HG03432 (cell line): ENCODE results near the gene RNF149.
"Not testable (repeated sequence)": the region's sequence is repeated elsewhere in the genome, so short reads cannot be mapped to it uniquely, and the experiment has no call there.

Source experiments
- ATAC-seq: cut with Tn5 transposase; IDR thresholded peaks from one replicate; pipeline ENCODE4 v1.9.1; 2021; ENCODE audit warnings: mild to moderate bottlenecking, moderate library complexity; ENCODE audit not compliant: unreplicated experiment

Gene RNF149

GRCh38 chr2:101258804-101259203 is 49.7 kb downstream of the RNF149 start:
- ATAC-seq: no peak

DNA sequence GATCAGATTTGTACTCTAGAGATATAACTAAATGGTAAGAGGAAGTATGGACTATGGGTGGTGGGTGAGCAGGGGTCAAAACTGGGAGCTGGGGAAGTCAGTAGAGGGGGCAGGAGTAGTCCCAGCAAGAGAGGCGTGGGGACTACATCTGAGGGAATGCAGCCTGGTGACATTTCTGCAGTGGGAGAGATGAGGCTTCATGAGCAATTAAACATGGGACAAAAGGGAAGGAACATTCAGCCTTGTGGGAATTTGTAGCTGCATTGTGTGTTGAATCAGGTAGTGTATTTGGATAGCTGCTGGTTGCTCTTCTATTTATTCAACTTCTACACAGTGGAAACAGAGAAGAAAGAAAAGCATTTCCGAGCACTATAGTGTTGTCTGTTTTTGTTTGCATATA is 52.2 kb downstream of the RNF149 start:
- ATAC-seq: no peak

GRCh38 chr2:101255501-101255900 is 53.0 kb downstream of the RNF149 start:
- no peak for ATAC-seq

DNA sequence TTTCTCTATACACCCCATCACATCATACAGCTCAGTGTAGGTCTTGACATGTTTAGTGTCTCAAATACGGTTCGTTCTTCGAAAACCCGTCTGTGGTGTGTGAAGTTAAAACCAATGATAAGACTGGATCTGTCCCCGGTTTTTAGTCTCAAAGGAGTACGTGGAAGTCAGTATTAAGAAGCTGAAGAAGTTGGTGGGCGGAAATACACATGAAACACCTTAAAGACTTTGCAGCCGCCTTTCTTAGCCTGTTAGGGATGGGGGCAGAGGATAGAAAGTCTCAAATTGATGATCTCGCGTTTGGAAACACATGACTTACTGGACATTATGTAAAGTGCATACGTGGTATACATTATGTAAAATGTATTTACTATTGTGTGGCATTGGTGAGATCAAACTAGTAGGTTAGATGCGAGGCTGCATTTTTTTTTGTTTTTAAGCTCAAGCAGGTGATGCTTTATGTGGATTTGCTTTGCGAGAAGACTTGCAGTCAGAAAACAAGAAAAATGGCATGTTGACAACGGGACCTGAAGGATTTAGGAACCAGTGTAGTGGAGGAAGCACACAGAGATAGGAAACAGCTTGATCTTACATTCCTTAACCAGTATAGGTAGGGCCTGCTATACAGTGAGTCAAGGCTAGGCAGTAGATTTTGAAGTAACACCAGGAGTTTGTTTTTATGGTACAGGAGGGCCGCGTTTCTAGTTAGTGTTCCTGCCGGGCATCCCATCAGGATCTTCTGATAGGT is 54.6 kb downstream of the RNF149 start:
- no peak for ATAC-seq

GRCh38 chr2:101253013-101253702 is 55.3 kb downstream of the RNF149 start:
- ATAC-seq: peak; percentile 65

DNA sequence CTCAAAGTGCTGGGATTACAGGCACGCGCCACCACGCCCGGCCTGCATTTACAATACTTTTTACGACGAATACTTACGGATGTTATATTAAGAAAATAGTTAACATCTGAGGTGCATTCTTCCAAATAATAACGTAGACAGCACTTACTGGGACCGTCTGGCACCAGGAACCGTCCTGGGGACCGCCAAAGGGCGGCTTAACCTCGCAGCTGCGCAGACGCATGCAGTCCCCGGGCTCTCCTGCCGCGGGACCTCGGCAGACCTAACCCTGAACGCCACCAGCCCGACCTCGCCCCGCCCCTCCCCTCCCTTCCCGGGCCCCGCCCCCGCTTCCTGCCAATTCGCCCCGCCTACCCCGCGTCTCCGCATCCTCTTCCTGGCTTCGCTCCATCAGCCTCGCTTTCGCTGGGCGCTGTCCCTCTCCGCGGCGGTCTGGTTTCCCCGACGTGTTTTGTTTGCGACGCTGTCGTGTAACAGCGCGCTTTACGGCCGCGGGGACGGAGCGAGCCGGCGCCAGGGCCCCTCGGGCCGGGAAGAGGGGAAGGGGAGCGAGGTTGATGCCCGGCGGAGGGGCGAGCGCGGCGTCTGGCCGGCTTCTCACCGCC is 56.0 kb downstream of the RNF149 start, which contains the start of gene CNOT11:
Gene CNOT11 (plus strand): TSS at position 479 of the 605 bp plus-strand sequence. CDS start 79 bp downstream, at position 558.
- ATAC-seq: peak; percentile 89

DNA sequence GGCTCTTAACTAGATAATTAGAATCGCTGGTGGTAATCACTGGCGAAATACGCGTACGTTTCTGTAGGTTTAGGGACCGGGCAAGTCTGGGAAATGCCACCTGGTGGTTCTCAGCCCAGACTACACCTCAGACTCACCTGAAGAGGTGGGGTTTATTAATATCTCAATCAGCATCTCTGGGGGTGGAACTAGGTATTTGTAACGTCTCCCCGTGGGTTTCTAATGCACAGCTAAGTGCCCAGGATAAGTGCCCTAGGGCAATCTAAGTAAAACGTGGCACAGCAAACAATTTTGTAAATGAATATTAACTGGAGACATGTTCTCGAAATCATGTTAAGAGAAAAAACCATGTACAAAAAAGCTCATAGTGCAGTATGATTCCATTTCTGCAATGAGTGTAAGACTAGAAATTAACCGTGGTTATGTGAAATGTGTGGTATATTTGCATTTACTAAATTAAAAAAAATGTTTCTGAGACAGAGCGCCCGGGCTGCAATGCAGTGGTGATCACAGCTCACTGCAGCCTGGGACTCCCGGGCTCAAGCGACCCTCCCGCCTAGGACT is 56.6 kb downstream of the RNF149 start:
- ATAC-seq: peak; percentile 60

GRCh38 chr2:101251246-101251781 is 57.2 kb downstream of the RNF149 start:
- not testable (repeated sequence) for ATAC-seq

GRCh38 chr2:101249826-101250225 is 58.7 kb downstream of the RNF149 start:
- no peak for ATAC-seq

DNA sequence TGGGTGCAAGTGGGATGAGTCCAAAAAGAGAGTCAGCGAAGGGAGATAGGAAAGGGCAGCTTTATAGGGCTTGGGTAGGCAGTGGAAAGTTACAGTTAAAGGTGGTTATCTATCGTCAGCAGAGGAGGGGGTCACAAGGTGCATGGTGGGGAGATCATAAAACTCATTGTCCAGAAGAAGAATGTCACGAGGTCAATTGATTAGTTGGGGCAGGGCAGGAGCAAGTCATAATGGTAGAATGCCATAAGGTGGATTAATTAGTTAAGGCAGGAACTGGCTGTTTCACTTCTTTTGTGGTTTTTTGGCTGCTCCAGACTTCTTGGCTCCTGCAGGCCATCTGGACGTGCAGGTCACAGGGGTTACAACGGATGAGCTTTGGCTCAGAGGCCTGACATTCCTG is 59.7 kb downstream of the RNF149 start:
- not testable (repeated sequence) for ATAC-seq

DNA sequence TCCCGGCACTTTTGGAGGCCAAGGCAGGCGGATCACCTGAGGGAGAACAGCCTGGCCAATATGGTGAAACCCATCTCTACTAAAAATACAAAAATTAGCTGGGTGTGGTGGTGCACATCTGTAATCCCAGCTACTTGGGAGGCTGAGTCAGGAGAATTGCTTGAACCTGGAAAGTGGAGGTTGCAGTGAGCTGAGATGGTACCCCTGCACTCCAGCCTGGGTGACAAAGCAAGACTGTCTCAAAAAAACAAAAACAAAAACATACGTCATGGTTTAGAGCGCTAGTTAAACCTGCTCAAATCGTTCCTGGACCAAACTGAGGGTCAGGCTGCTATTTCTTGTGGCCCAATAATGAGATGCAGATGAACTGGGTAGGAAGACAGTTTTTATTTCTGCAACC is 63.0 kb downstream of the RNF149 start:
- ATAC-seq: not testable (repeated sequence)

- not testable (repeated sequence) for ATAC-seq
Observed at GRCh38 chr2:101244899-101245298, 63.6 kb downstream of the RNF149 start.

DNA sequence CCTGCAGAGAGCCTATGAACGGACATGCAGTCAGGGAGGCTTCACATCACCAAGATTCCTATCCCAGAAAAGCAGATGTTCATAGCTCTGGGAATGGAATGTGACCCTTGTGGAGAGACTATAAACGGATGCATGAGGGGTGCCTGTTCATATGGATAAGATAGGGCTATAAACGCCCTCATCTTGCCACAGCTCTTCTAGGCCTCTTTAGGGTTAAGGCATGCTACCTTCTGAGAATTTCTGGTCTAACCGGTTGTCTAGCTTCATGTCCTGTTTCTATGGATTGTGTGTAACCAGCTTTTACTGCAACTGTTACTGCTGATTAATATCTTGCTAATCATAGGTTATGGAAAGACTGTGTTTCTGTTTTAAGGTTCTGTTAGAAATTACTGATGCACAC is 64.1 kb downstream of the RNF149 start:
- not testable (repeated sequence) for ATAC-seq

DNA sequence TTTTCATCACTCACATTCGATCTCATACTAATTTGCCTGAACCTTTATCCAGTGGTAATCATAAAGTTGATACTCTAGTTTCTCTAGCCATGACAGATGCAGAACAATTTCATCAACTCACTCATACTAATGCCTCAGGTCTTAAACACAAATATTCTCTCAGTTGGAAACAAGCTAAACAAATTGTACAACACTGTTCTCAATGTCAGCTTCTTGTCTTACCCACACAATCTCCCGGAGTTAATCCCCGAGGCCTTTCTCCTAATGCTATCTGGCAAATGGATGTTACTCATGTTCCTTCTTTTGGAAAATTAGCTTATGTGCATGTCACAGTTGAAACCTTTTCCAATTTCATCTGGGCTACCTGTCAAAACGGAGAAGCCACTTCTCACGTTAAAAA is 67.3 kb downstream of the RNF149 start:
- no peak for ATAC-seq

- ATAC-seq: not testable (repeated sequence)
Observed at GRCh38 chr2:101240694-101241093, 67.8 kb downstream of the RNF149 start.

GRCh38 chr2:101239760-101240118 is 68.8 kb downstream of the RNF149 start:
- ATAC-seq: not testable (repeated sequence)

GRCh38 chr2:101238930-101239759 is 69.4 kb downstream of the RNF149 start:
- no peak for ATAC-seq

- ATAC-seq: not testable (repeated sequence)
Observed at GRCh38 chr2:101237944-101238343, 70.6 kb downstream of the RNF149 start.

GRCh38 chr2:101235956-101236355 is 72.5 kb downstream of the RNF149 start:
- not testable (repeated sequence) for ATAC-seq

DNA sequence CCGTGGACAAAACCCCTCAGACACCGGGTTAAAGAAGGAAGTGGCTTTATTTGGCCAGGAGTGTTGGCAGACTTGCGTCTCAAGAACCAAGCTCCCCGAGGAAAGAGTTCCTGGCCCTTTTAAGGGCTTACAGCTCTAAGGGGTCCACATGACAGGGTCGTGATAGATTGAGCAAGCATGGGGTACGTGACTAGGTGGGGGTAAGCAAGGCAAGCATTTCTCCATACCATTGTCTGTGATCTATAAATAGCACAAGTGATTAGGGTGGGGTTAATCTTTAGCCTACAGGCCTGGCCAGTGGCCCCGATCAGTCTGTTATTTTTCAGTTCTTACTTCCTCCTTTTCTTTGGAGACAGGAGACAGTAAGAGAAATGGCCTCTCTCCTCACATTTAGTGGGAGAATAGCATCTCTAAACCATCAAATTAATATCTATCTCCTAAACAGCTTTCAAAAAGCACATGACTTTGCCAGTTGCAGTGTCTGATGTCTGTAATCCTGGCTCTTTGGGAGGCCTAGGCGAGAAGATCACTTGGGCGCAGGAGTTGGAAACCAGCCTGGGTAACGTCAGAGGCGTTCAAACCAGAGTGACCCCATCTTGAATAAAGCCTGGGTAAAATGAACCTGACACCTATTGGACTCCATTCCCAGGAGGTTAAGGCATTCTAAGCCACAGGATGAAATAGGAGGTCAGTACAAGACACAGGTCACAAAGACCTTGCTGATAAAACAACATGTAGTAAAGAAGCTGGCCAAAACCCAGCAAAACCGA is 74.1 kb downstream of the RNF149 start:
- no peak for ATAC-seq
